HCT116 (cell line): Measurements from ENCODE around the gene SGMS2.

ENCODE experiments used
- CTCF ChIP-seq, 3 experiments: fragments of 200-600 bp in 1 of 3; sonication (generic) in 1 of 3; IDR thresholded peaks in 2 of 3; conservative IDR thresholded peaks in 1 of 3; 2 replicates each; pipeline ENCODE4 v1.5.1; 2012 to 2017; ENCODE audit warnings: low read depth in 2 of 3, low read length in 2 of 3, antibody characterized with exemption in 1 of 3, borderline replicate concordance in 1 of 3, control low read depth in 1 of 3, mild to moderate bottlenecking in 1 of 3, mixed read lengths in 1 of 3, mixed run types in 1 of 3, moderate library complexity in 1 of 3; ENCODE audit not compliant: insufficient read depth in 1 of 3
- EZH2 ChIP-seq: fragments of 200-600 bp; sonication (generic); IDR thresholded peaks from 2 replicates; pipeline ENCODE4 v1.6.1; 2017; ENCODE audit warnings: antibody characterized with exemption, mixed run types
- POLR2A ChIP-seq: IDR thresholded peaks from 2 replicates; pipeline ENCODE4 v1.7.0; 2011; ENCODE audit warnings: borderline replicate concordance; ENCODE audit not compliant: insufficient read depth, insufficient read length; ENCODE audit errors: extremely low read depth
- SRF ChIP-seq: IDR thresholded peaks from 2 replicates; pipeline ENCODE4 v1.6.1; 2012; ENCODE audit warnings: low read depth
- ZNF274 ChIP-seq: fragments of 200-500 bp; sonication (Bioruptor generic); IDR thresholded peaks from 2 replicates; pipeline ENCODE4 v1.6.1; 2014; ENCODE audit warnings: mild to moderate bottlenecking, low read depth, low read length, inconsistent platforms

GRCh38 chr4:107808572-107808971 lies 16.2 kb upstream of the SGMS2 start:
- no peak for TF ChIP-seq POLR2A
- TF ChIP-seq CTCF (IDR thresholded peaks at IDR 0.05 in 2 of 3, conservative IDR thresholded peaks at IDR 0.05 in 1 of 3; ENCODE audit: borderline replicate concordance in 1 of 3, insufficient read depth in 1 of 3, low read depth in 2 of 3, low read length in 2 of 3), result no peak
- no peak for TF ChIP-seq ZNF274
- TF ChIP-seq SRF, result no peak
- TF ChIP-seq EZH2, result no peak
